ENCODE results near the gene CERK.

GRCh38 chr22:46661221-46661851, 76.7 kb downstream of the CERK start:
- no peak for TF ChIP-seq CTCF (IDR thresholded peaks at IDR 0.05)
- no peak for TF ChIP-seq POLR2A (IDR thresholded peaks at IDR 0.05)

Data from suprapubic skin (tissue), 3 donors.